ENCODE results near the gene REG1A.

REG1A gene

GRCh38 chr2:79155826-79156476 lies 35.7 kb downstream of the REG1A start:
- Histone ChIP-seq H3K27ac (no peak overlapping the region), H3K27me3 (no peaks in the 10 kb centered on the region), H3K4me3 (ENCODE audit: low read depth in 1 of 2, low read length in 1 of 2) (no peak overlapping the region), H3K36me3 (no peaks in the 10 kb centered on the region), H3K9me3 (no peaks in the 10 kb centered on the region), H3K4me1 (ENCODE audit: control insufficient read depth in 1 of 2, insufficient read depth in 1 of 2, low read depth in 1 of 2, low read length in 1 of 2) (no peaks in the 10 kb centered on the region)
- TF ChIP-seq, protein P1, sequence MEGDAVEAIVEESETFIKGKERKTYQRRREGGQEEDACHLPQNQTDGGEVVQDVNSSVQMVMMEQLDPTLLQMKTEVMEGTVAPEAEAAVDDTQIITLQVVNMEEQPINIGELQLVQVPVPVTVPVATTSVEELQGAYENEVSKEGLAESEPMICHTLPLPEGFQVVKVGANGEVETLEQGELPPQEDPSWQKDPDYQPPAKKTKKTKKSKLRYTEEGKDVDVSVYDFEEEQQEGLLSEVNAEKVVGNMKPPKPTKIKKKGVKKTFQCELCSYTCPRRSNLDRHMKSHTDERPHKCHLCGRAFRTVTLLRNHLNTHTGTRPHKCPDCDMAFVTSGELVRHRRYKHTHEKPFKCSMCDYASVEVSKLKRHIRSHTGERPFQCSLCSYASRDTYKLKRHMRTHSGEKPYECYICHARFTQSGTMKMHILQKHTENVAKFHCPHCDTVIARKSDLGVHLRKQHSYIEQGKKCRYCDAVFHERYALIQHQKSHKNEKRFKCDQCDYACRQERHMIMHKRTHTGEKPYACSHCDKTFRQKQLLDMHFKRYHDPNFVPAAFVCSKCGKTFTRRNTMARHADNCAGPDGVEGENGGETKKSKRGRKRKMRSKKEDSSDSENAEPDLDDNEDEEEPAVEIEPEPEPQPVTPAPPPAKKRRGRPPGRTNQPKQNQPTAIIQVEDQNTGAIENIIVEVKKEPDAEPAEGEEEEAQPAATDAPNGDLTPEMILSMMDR (IDR thresholded peaks at IDR 0.05) = no peak

DNA sequence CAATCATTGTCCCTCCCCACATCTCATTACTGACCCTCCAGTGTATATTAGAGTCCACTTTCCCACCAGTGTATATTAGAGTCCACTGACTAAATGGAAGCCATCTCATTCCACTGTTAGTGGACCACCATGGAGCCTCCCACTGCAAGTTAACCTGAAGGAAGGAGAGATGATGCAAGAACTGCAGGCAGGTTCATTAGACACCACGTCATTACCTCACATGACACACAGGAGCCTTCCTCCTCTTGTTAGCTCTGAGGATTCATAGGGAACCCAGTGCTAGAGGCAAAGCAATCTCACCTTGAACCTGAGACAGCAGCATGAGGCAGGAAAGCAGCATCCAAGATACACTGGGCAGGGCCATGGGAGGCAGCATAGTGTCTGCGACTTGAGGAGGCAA lies 38.7 kb downstream of the REG1A start:
- Histone ChIP-seq H3K4me1 (ENCODE audit: control insufficient read depth in 1 of 2, insufficient read depth in 1 of 2, low read depth in 1 of 2, low read length in 1 of 2) (no peaks in the 10 kb centered on the region), H3K27me3 (no peaks in the 10 kb centered on the region), H3K9me3 (no peaks in the 10 kb centered on the region), H3K4me3 (ENCODE audit: low read depth in 1 of 2, low read length in 1 of 2) (no peak overlapping the region), H3K27ac (no peak overlapping the region), H3K36me3 (no peaks in the 10 kb centered on the region)
- TF ChIP-seq, protein P1 (IDR thresholded peaks at IDR 0.05) = no peak

DNA sequence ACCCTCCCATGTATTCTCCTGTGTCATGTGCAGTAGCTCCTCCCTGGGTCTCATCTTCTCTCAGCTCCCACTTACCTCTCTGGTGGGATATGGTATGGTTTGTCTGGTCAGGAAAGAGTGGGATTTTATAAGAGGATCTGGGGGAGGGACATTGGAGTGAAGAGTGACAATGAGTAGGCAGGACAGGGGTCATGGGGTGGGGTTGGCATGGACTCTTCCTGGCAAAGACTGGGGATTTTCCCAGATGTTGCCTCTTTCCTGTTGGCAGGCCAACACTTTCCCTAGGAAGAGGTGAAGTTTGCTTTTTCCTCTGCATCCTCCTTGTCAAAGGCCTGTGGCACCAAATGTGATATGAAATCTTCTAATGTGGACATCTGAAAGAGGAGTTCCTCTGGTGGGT lies 39.4 kb downstream of the REG1A start, which contains the start of gene REG3A:
Gene REG3A, minus strand, starts transcription at position 101 of the 400 bp plus-strand sequence. CDS start 348 bp downstream, outside the sequence.
- H3K9me3 ChIP-seq = no peaks in the 10 kb centered on the region
- no peaks in the 10 kb centered on the region for H3K4me1 ChIP-seq (ENCODE audit: control insufficient read depth in 1 of 2, insufficient read depth in 1 of 2, low read depth in 1 of 2, low read length in 1 of 2)
- H3K27ac ChIP-seq = no peak within 1 kb of the TSS
- H3K4me3 ChIP-seq (ENCODE audit: low read depth in 1 of 2, low read length in 1 of 2) = no peak within 1 kb of the TSS
- H3K27me3 ChIP-seq = no peaks in the 10 kb centered on the region
- H3K36me3 ChIP-seq = no peaks in the 10 kb centered on the region
- TF ChIP-seq, protein P1 (IDR thresholded peaks at IDR 0.05) = no peak

DNA sequence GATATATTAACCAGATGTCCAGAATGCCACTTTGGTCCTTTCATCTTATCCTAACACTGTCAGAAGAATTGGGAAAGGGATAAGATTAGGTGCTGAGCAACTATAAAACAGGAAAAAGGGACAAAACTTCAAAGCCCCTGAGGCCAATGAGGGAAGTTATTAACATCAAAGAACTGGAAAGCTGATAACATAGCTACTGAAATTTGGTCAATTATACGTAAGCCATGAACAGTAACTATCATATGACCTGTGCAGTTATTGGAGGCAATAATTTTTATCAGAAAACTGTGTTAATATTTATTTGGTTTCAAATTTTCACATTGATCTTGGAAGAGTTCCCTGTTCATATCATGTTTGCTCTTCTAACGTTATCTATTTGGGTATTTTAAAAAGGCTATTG lies 41.8 kb downstream of the REG1A start:
- Histone ChIP-seq H3K9me3 (no peaks in the 10 kb centered on the region), H3K4me3 (ENCODE audit: low read depth in 1 of 2, low read length in 1 of 2) (no peak overlapping the region)
- TF ChIP-seq, protein P1 (IDR thresholded peaks at IDR 0.05) = no peak

GRCh38 chr2:79162801-79163200 lies 42.5 kb downstream of the REG1A start:
- Histone ChIP-seq H3K4me3 (ENCODE audit: low read depth in 1 of 2, low read length in 1 of 2) (no peak overlapping the region), H3K27ac (no peak overlapping the region), H3K4me1 (ENCODE audit: control insufficient read depth in 1 of 2, insufficient read depth in 1 of 2, low read depth in 1 of 2, low read length in 1 of 2) (no peaks in the 10 kb centered on the region), H3K9me3 (no peaks in the 10 kb centered on the region), H3K27me3 (no peaks in the 10 kb centered on the region), H3K36me3 (no peaks in the 10 kb centered on the region)
- TF ChIP-seq, protein P1 (IDR thresholded peaks at IDR 0.05) = no peak

More for the DNA sequence above, 41.8 kb downstream of the REG1A start:
- Histone ChIP-seq H3K4me1 (ENCODE audit: control insufficient read depth in 1 of 2, insufficient read depth in 1 of 2, low read depth in 1 of 2, low read length in 1 of 2) (no peaks in the 10 kb centered on the region), H3K36me3 (no peaks in the 10 kb centered on the region), H3K27me3 (no peaks in the 10 kb centered on the region), H3K27ac (no peak overlapping the region)
